ENCODE measurements around the gene CRYM.

Gene CRYM

GRCh38 chr16:21211486-21211885, 66.6 kb downstream of the CRYM start, which contains the start of gene ZP2:
TSS of gene ZP2 (minus strand) at chr16:21211574. CDS start at chr16:21211547, 27 bp downstream.
- no peak within 1 kb of the TSS for H3K9ac ChIP-seq (ENCODE audit: low read depth, low read length, poor library complexity)
- no peak within 1 kb of the TSS for H2BK5ac ChIP-seq (ENCODE audit: low read length)
- H3K36me3 ChIP-seq (replicated peaks in 1 of 2; ENCODE audit: control insufficient read depth in 2 of 2, insufficient read depth in 2 of 2, low read length in 2 of 2): no peaks in the 10 kb centered on the region
- no peak for DNase-seq (ENCODE audit: low spot score)
- H2BK120ac ChIP-seq (ENCODE audit: low read depth, low read length): no peak within 1 kb of the TSS
- peaks cover 0 to 1% of the 10 kb centered on the region in 2 donors for H3K9me3 ChIP-seq (replicated peaks in 1 of 2; ENCODE audit: control insufficient read depth in 2 of 2, insufficient read depth in 1 of 2, low read depth in 1 of 2, low read length in 2 of 2)
- no peak within 1 kb of the TSS for H3K14ac ChIP-seq (ENCODE audit: low read length)
- no peak within 1 kb of the TSS for H3K23ac ChIP-seq (ENCODE audit: low read depth, low read length, poor library complexity)
- no peak within 1 kb of the TSS for H2BK12ac ChIP-seq (ENCODE audit: low read length)
- no CpG with 5 or more reads among the region's 5 CpGs for WGBS, 2 donors (ENCODE audit: extremely low coverage in 2 of 2, insufficient read length in 2 of 2, insufficient replicate concordance in 1 of 2)
- H3K79me1 ChIP-seq (ENCODE audit: low read depth, low read length): no peaks in the 10 kb centered on the region
- no peak within 1 kb of the TSS for H2AFZ ChIP-seq (ENCODE audit: low read length)
- H3K4me3 ChIP-seq (ENCODE audit: low read length in 2 of 2): no peak within 1 kb of the TSS
- H3K18ac ChIP-seq (ENCODE audit: low read length): no peak within 1 kb of the TSS
- no peak within 1 kb of the TSS for H3K4ac ChIP-seq (ENCODE audit: low read length)
- H2BK15ac ChIP-seq (ENCODE audit: low read length): no peak within 1 kb of the TSS
- H4K91ac ChIP-seq (ENCODE audit: low read depth, low read length, poor library complexity): no peak within 1 kb of the TSS
- no peak within 1 kb of the TSS for H2AK5ac ChIP-seq (ENCODE audit: low read depth, low read length)
- no peaks in the 10 kb centered on the region for H3K4me1 ChIP-seq (ENCODE audit: control insufficient read depth in 2 of 2, insufficient read depth in 1 of 2, low read depth in 1 of 2, low read length in 2 of 2)
- no peak within 1 kb of the TSS for H4K8ac ChIP-seq (ENCODE audit: low read depth, low read length)
- peaks cover 0 to 11% (median 0%) of the 10 kb centered on the region in 3 experiments for H3K27me3 ChIP-seq (ENCODE audit: control insufficient read depth in 3 of 3, insufficient read depth in 3 of 3, low read depth in 1 of 3, low read length in 3 of 3)
- H3K4me2 ChIP-seq (ENCODE audit: insufficient read depth, low read length, poor library complexity, severe bottlenecking): no peak within 1 kb of the TSS
- no peak within 1 kb of the TSS for H3K27ac ChIP-seq (replicated peaks; ENCODE audit: low read length)
